ENCODE data around the gene NIPSNAP3A.
"Not testable (repeated sequence)": the region's sequence is repeated elsewhere in the genome, so short reads cannot be mapped to it uniquely, and the experiment has no call there.

The NIPSNAP3A gene

DNA sequence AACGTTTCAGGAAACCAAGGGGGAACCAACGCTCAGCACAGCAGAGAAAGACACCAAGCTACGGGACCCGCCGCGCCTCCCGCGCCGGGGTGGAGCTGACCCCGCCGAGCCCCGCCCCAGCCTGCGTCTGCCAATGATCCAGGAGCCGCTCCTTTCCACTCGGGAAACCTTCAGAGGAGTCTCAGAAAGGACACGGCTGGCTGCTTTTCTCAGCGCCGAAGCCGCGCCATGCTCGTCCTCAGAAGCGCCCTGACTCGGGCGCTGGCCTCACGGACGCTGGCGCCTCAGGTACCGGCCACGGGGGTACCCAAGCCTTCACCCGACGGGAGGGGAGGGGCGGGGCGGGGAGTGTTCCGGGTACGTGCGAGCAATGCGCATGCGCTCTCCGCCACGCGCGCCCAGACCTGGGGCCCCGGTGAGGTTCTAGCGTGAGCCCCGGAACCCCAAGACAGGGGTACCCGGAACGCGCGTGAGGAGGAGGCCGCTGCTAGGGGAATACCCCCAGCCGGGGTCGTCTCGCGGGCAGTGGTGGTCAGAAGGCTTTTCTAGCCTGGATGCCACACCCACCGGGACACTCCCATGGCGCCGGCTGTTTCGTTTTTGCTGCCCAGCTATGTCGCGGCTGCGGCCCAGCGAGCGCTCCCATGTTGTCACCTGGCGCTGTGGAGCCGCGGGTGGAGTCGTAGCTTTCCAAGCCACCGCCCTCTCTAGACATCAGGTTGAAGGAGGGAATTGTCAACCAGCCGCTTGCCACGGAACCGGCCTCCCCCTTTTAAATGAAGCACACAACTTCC is at the start of gene NIPSNAP3A:
TSS of gene NIPSNAP3A (plus strand) at position 119 of the 794 bp plus-strand sequence. CDS start at position 229, 110 bp downstream.
- peak; percentile 71 for DNase-seq

DNA sequence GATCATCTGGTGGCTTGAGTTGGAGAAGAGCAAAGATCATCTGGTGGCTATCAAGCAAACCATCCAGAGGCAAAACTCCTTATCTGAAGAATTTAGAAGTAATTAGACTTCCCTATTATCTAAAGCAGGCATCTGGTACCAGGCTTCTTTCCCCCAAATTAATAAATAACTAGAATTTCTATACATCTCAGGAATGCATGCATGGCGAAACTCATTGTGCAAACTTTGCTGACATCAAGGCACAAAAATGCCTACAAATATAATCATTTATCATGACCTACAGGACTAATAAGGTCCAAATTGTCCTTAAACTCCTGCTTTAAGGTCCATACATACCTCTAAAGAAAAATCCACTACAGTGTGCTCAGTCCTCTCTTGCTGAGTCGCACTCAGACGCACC is 47.2 kb upstream of the NIPSNAP3A start:
- no peak for DNase-seq

DNA sequence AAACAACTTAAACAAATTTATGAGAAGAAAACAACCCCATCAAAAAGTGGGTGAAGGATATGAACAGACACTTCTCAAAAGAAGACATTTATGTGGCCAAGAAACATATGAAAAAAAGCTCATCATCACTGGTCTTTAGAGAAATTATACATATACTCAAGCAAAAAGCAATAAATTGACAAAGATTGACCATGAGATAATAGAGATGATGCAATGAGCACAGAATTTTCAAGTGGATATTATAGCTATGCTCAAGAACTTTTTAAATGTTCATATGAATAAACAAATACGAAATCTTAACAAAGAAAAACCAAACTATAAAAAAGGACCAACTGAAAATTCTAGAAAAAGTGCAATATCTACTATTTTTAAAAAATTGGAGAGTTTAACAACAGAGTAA is 38.7 kb upstream of the NIPSNAP3A start:
- not testable (repeated sequence) for DNase-seq

DNA sequence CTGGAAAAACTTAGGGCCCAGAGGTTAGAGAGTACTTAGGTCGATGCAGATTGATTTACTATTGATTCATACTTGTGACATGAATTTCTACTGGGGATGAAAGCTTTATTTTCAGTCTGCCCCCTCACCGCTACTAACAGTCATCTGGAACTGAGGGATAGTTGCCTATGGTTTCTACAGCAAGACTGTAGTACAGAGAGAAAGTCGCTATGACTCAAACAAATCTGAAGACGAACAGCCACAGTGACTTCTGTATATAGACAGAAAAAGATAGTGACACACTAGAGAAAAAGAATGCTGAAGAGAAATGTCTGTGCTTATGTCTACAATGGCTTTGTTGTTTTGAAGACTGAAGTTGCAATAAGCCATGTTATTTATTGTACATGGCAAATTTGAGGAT is 35.9 kb upstream of the NIPSNAP3A start:
- DNase-seq: no peak

DNA sequence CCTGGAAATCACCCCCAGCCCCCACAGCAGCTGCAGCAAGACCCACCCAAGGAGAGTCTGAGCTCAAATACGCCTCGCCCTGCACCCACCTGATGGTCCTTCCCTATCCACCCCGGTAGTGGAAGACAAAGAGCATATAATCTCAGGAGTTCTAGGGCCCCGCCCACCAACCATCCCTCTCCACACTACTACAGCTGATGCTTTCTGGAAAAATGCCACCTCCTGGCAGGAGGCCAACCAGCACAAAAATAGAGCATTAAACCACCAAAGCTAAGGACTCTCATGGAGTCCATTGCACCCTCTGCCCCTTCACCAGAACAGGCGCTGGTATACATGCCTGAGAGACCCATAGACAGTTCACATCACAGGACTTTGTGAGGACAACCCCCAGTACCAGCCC is 22.5 kb upstream of the NIPSNAP3A start:
- DNase-seq: no peak

DNA sequence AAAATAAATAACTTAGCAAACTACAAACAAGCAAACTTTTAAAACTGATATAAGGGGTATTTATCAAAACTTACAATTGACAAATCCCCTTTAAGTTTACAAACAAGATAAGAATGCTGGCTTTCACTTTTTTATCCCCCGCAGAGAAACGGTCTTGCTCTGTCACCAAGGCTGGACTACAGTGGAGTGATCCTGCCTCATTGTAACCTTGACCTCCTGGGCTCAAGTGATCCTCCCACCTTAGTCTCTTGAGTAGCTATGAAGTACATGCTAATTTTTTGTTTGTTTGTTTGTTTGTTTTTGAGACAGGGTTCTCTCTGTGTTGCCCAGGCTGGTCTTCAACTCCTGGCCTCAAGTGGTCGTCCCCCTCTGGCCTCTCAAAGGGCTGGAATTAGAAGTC is 9.0 kb upstream of the NIPSNAP3A start:
- DNase-seq: no peak

DNA sequence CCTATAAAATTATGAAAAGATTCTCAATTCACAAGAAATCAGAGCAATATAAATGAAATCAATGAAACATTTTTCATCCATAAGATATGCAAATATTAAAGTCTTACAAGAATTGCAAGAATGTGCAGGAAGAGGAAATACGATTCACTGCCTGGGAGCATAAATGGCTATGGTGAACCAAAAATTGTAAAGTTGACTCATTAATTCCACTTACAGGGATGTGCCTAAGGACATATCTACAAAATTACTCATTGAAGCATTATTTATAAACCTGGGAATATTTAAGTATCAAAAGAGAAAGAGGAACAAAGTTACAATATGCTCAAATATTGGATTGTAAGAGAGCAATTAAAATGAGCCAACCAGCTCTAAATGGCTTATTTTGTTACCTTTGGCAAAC is 6.9 kb upstream of the NIPSNAP3A start:
- DNase-seq: peak; percentile 47

DNA sequence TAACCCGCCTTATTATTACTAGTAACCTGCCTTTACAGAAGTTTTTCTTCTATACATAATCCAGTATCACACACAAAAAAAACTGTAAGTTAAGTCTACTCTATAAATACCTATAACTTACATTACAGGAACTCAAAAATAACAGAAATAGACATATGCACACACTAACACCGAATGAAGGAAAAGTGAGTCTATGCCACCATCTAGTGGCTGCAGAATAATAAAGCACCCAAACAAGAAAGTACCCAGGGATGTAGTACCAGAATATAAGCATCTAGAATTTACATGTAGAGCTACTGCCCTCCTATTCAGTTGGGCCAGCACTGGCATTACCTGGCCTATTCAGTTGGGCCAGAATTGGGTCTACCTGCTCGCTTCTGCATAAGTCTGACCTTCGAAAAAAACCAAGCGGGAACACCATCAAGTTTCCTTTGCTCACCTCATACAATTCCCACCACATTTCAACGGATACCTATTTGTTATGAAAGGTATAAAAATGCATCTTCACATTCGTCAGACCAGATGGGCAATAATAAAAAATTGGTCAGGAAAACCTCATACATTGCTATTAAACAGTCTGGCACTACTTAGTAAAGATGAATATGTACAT is 4.0 kb upstream of the NIPSNAP3A start:
- peak; percentile 28 for DNase-seq

DNA sequence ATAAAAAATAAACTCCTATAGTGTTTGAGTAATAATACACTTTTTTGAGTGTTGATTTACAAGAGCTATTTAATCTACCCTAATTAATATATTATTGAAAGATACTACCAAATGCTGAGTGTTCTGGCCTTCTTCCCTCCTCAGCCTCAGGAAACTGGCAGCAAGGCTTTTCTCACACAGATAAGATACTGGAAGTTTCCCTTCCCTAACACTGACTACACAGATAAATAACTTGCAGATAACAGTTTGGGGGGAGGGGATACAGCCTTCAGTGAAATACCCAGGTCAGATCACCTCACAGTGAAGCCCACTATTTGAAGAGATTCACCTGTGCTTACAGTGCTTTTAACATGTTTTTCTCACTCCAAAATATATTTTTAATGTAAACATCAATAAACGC is 1.6 kb upstream of the NIPSNAP3A start:
- DNase-seq: no peak

DNA sequence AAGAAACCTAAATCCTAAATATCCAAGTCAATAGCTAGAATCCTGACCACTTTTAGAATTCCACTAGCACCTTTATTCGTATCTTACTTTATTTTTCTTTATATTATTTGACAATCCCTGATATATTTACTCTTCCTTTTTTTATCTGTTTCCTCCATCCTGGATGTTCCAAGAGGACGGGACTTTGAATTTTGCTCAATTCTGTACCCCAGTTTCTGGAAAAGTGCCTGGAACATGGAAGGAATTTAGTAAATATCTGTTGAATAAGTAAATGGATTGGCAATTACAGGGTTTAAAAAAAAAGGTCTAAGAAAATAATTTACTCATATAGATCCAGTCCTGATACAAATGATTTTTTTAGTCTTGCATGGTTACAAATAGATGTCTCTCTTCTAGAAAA is 1.2 kb upstream of the NIPSNAP3A start:
- no peak for DNase-seq

DNA sequence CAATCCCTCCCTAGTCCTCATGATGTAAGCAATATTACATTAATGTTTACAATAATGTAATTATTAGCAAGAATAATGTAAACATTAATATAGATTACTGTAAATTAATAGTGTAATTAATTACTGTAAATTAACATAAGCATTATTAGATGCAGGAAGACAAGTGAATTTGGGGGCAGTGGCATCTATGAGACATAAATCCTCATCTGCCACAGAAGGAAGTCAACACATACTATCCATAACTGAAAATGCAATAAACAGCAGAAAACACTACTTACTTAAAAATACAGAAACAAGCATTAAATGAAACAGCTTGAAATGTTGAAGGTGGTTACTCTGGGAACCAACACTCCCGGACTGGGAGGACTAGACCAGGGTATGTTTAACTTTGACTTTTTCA is 685 bp upstream of the NIPSNAP3A start:
- DNase-seq: no peak

DNA sequence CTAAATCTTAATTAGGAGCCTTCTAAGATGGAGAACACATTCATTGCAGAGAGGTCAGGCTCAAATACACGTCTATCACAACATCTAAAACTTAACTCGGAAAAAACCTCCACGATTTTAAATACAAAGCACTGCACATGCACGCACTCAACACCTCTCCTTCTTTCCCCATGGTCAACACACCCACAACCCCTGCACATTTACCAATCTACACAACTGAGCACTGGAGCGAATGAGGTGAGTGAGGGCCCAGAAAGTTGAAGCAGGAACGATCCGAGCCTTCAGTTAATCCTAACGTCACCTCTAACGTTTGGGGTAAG is 278 bp upstream of the NIPSNAP3A start:
- no peak for DNase-seq

DNA sequence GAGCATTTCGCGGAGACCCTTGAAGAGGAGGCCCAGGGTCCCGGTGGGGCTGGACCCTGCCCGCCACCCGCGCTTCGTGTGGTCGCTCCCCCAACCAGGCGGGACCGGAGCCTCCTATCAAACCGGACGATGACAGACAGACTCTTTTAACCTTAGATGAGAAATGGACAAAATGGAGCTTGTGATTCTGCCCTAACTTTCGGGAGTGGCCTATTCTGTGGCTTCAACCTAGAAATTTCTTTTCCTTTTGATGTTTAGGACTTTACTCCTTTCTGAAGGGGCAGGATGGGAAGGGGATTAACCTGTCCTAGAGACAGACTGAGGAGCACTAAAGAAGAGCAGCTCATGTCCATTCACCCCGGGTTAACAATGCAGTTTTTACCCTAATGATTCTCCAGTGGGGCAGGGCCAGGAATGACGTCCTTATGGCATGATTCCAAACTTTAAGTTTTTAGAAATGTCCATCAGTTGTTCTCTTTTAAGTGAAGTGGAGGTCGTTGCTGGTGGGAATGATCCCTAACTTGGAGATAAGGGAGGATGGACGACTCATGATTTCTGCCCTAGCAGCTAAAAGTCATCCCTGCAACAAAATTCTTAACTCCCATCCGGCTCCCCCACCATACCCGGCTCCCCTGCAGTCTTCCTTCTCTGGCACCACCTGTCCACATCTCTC is 1.0 kb downstream of the NIPSNAP3A start:
- DNase-seq: no peak

DNA sequence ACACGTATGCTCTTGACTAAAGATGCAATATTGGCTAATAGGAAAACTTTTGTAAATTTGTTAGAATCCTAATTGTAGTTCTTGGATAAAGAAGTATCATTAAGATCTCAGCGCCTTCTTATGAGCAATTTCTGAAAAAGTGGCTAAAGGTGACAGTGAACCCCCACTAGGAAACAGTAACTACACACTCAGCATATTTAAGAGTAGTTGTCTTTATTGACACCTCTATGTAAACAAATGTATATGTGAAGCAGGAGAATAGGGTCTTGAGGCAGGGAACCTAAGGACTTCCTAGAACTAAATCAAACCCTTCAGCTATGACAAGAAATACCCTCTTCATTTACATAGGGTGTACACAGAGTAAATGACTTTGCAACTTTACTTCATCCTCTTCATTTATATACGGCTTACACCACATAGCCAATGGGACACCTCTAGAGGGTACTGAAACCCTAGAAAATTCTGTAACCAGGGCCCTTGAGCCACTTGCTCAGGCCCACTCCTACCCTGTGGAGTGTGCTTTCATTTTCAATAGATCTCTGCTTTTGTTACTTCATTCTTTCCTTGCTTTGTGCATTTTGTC is 2.8 kb downstream of the NIPSNAP3A start:
- no peak for DNase-seq

DNA sequence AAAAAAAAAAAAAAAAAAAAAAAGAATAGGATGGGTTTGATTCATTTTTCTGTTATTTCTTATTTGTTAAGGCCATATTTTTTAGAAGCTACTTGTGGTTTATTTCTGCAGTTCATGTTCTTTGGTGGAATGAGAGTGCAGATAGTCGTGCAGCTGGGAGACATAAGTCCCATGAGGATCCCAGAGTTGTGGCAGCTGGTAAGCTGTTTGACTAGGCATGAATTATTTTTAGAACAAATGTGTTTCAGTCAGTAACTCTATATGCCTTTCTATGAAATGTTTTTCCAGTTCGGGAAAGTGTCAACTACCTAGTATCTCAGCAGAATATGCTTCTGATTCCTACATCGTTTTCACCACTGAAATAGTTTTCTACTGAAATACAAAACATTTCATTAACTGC is 11.5 kb downstream of the NIPSNAP3A start:
- DNase-seq: no peak

DNA sequence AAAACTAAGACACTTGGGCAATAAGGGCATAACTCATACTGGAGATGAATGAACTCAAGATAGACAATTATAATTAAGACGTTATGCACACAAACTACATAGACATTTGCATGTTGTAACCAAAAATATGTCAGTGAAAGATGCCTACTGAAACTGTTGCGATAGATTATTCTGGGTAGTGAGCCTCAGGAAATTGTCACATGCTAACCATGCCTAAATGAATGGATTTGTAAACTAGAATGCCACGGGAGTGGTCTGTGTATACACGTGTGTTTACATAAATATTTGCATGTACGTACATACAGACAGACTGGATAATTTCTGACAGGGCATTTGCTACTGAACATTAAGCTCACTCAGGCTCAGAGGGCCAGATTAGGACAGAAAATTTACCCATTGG is 17.7 kb downstream of the NIPSNAP3A start:
- no peak for DNase-seq

DNA sequence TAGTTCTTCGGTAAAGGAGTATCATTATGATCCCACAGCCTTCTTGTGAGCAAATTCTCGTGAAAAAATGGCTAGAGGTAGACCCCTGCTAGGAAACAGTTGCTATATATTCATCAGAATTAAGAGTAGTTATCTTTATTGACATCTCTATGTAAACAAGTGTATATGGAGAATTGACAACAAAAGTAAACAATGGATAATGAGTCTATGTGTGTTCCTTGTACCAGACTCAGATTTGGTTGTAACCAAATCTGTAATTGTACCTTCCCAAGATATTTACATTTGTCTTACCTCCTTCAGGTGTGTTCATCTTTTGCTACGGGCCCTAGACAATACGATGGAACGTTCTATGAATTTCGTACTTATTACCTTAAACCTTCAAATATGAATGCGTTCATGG is 18.5 kb downstream of the NIPSNAP3A start:
- DNase-seq: no peak

DNA sequence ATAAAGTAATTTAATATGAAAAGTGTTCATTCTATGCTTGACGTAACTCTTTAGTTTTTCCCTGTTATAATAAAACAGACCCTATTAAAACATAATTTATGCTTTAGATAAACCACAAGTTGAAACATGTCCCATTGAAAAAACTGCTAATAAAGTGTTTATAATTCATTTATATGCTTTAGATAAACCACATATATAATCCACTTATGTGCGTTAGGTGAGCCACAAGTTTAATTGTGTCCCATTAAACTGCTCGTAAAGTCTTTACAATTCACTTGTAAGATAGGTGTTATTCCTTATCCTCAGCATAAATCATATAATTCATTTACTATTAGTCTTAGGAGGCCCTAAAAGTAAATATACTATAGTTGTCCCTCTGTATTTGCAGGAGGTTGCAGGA is 20.0 kb downstream of the NIPSNAP3A start:
- DNase-seq: no peak

DNA sequence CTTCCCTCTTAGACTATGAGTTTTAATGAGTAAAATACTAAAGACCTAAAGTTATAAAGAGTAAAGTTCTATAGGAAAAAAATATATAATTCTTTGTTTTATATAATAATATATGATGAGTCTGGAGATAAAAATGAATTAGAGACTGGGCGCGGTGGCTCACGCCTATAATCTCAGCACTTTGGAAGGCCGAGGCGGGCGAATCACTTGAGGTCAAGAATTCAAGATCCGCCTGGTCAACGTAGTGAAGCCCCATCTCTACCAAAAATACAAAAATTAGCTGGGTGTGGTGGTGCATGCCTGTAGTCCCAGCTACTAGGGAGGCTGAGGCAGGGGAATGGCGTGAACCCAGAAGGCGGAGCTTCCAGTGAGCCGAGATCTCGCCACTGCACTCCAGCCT is 21.5 kb downstream of the NIPSNAP3A start:
- DNase-seq: not testable (repeated sequence)

DNA sequence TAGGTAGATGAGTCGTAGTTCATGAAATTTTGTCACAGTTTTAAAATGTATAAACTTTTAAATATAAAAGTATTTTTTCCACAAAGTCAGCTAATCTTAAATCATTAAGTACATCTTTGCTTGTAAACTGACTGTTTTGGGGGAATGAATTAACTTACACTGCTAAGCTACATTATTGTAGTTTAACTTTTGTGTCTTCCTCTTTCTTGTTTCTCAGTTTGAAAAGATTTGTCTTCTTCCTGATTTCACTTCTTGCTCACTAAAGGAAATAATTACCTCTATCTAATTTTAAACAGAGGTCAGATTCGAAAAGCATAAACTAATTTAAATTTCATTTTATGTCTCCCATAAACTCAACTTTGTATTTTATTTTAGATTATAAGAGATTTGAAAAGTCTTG is 22.2 kb downstream of the NIPSNAP3A start:
- DNase-seq: no peak

DNA sequence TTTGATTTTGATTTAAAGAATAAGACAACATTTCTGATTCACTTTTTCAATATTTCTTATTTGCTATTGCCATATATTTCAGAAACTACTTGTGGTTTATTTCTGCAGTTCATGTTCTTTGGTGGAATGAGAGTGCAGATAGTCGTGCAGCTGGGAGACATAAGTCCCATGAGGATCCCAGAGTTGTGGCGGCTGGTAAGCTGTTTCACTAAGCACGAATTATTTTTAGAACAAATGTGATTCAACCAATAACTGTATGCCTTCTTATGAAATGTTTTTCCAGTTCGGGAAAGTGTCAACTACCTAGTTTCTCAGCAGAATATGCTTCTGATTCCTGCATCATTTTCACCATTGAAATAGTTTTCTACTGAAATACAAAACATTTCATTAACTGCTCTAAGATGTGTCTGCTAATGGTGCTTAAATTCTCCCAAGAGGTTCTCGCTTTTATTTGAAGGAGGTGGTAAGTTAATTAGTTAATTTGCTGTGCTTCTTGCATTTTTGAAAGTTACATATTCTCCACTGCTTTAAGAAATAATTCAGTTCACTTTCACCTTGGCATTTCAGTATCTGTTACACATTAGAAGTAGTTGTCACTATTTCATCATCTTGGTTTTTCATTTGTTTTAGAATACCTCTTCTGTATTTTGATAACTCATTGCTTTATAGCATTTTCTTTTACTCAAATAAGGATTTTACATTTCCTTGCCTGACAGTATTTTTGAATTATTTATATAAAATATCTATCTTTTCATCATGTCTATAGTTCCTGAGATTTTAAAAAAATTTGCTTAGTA is 25.4 kb downstream of the NIPSNAP3A start:
- DNase-seq: no peak

DNA sequence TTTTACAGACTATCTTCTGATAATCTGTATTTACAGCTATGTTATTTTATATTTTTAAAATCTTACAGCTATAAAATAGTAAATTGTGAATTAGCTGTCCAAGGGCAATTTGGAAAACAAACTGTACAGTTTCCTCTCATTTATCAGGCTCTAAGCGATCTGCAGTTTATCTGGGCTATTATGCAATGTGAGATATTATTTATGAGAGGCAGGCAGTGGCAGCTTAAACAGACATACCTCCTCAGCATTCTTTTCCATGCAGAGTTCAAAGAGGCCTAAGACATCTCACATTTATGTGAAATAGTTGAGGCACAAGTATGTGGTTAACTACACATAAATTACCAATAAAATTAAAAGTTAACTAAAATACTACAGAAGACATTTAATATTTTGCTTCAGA is 26.6 kb downstream of the NIPSNAP3A start:
- peak; percentile 5 for DNase-seq
